Measurements from ENCODE around the gene PODXL. TPM values are rescaled to one million over a fixed set of nuclear protein-coding genes. Genes with fewer than 3 reads are reported as not detected.
"Not testable (repeated sequence)": the region's sequence is repeated elsewhere in the genome, so short reads cannot be mapped to it uniquely, and the experiment has no call there.

Gene PODXL
- total RNA-seq, 4 donors from 2014 or later, result 24.5 to 40.3 (median 31.3) TPM

GRCh38 chr7:131507592-131508331 lies 48.7 kb downstream of the PODXL start:
- intact Hi-C loops (cut with DNase I), result loop anchor here (1.0 kb wide), 1 partner anchor 148 kb away; no protein-coding TSS in a partner anchor
- Histone ChIP-seq H3K9me3 (no peaks in the 10 kb centered on the region), H3K4me3 (peak overlapping the region in 1 of 4 donors; percentile 5), H3K4me1 (peaks cover 31 to 46% (median 44%) of the 10 kb centered on the region in 4 donors), H3K27me3 (no peaks in the 10 kb centered on the region), H3K36me3 (peaks cover 0 to 85% (median 12%) of the 10 kb centered on the region in 4 donors), H3K27ac (replicated peaks in 1 of 4) (peak overlapping the region in 1 of 4 donors; percentile 7)
- WGBS, result 18% methylated on average over 14 of the region's 14 CpGs
- TF ChIP-seq POLR2A (IDR thresholded peaks at IDR 0.05; ENCODE audit: low read depth) (no peak), POLR2AphosphoS5 (IDR thresholded peaks at IDR 0.05) (peak in 1 of 2 donors; percentile 46)
- TF ChIP-seq, protein P1, sequence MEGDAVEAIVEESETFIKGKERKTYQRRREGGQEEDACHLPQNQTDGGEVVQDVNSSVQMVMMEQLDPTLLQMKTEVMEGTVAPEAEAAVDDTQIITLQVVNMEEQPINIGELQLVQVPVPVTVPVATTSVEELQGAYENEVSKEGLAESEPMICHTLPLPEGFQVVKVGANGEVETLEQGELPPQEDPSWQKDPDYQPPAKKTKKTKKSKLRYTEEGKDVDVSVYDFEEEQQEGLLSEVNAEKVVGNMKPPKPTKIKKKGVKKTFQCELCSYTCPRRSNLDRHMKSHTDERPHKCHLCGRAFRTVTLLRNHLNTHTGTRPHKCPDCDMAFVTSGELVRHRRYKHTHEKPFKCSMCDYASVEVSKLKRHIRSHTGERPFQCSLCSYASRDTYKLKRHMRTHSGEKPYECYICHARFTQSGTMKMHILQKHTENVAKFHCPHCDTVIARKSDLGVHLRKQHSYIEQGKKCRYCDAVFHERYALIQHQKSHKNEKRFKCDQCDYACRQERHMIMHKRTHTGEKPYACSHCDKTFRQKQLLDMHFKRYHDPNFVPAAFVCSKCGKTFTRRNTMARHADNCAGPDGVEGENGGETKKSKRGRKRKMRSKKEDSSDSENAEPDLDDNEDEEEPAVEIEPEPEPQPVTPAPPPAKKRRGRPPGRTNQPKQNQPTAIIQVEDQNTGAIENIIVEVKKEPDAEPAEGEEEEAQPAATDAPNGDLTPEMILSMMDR (IDR thresholded peaks at IDR 0.05), result peak; percentile 87 to 95 (median 92)
- DNase-seq (ENCODE audit: extremely low spot score), result peak; percentile 95

DNA sequence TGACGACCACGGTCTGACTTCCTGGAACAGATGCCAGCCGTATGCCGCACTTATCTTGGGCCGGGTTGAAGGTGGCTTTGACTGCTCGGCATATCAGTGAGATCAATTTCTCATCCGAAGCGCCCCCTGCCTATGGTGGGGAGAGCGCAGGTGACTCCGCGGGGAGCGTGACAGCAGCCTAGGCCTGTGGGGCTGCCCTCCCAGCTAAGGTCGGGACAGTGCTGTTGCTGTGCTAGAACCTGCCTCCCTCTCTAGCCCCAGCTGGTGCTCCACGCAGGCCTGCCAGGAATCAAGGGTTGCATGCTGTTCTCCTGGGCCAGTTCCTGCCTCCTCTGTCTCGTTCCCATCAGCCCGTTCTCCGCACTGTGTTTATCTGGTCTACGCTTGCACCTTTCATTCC lies 49.8 kb downstream of the PODXL start:
- no peak for TF ChIP-seq EP300 (IDR thresholded peaks at IDR 0.05)
- TF ChIP-seq POLR2AphosphoS5 (IDR thresholded peaks at IDR 0.05), result no peak
- H3K4me3 ChIP-seq, result no peak overlapping the region
- DNase-seq (ENCODE audit: extremely low spot score), result no peak
- peaks cover 29 to 46% (median 43%) of the 10 kb centered on the region in 4 donors for H3K4me1 ChIP-seq
- no peaks in the 10 kb centered on the region for H3K9me3 ChIP-seq
- H3K27ac ChIP-seq (replicated peaks in 1 of 4), result no peak overlapping the region
- H3K27me3 ChIP-seq, result no peaks in the 10 kb centered on the region
- peaks cover 0 to 95% (median 12%) of the 10 kb centered on the region in 4 donors for H3K36me3 ChIP-seq
- intact Hi-C loops (cut with DNase I), result no loop called here
- 85% methylated on average over 18 of the region's 18 CpGs for WGBS

GRCh38 chr7:131505636-131506557 lies 50.5 kb downstream of the PODXL start:
- WGBS, result 91% methylated on average over 25 of the region's 30 CpGs
- DNase-seq (ENCODE audit: extremely low spot score), result no peak
- H3K27me3 ChIP-seq, result no peaks in the 10 kb centered on the region
- intact Hi-C loops (cut with DNase I), result no loop called here
- H3K9me3 ChIP-seq, result no peaks in the 10 kb centered on the region
- no peak overlapping the region for H3K4me3 ChIP-seq
- peaks cover 0 to 92% (median 11%) of the 10 kb centered on the region in 4 donors for H3K36me3 ChIP-seq
- TF ChIP-seq, protein P1 (IDR thresholded peaks at IDR 0.05), result no peak
- no peak for TF ChIP-seq POLR2A (IDR thresholded peaks at IDR 0.05; ENCODE audit: low read depth)
- TF ChIP-seq POLR2AphosphoS5 (IDR thresholded peaks at IDR 0.05), result no peak
- TF ChIP-seq EP300 (IDR thresholded peaks at IDR 0.05), result no peak
- H3K4me1 ChIP-seq, result peaks cover 29 to 44% (median 42%) of the 10 kb centered on the region in 4 donors
- no peak overlapping the region for H3K27ac ChIP-seq (replicated peaks in 1 of 4)

DNA sequence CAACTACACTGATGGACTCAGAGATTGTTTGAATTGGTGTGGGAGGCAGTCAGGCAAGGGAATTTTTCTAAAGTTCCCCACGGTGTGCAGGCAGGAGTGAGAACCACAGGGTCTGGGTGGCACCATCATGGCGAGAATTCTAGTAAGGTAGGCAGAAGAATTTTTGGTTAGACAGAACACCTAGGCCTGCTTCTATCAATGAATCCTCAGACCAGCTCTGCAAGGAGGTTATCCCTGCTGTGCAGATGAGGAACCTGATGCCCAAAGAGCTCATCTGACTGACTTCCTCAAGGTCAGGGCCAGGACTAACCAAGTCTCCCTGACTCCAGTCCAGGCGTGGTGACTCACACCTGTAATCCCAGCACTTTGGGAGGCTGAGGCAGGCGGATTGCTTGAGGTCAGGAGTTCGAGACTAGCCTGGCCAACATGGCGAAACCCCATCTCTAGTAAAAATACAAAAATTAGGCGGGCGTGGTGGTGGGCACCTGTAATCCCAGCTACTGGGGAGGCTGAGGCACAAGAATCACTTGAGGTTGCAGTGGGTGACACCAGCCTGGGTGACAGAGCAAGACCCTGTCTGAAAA lies 51.3 kb downstream of the PODXL start:
- 97% methylated on average over 6 of the region's 8 CpGs for WGBS
- H3K9me3 ChIP-seq; DNase-seq (ENCODE audit: extremely low spot score); H3K27me3 ChIP-seq; H3K4me3 ChIP-seq; intact Hi-C loops (cut with DNase I); H3K27ac ChIP-seq (replicated peaks in 1 of 4): not testable (repeated sequence)
- peaks cover 0 to 92% (median 10%) of the 10 kb centered on the region in 4 donors for H3K36me3 ChIP-seq
- peaks cover 29 to 44% (median 42%) of the 10 kb centered on the region in 4 donors for H3K4me1 ChIP-seq

- Histone ChIP-seq H3K27me3 (no peaks in the 10 kb centered on the region), H3K4me1 (peaks cover 29 to 44% (median 42%) of the 10 kb centered on the region in 4 donors), H3K9me3 (no peaks in the 10 kb centered on the region), H3K27ac (replicated peaks in 1 of 4) (no peak overlapping the region), H3K36me3 (peaks cover 0 to 92% (median 9%) of the 10 kb centered on the region in 4 donors), H3K4me3 (no peak overlapping the region)
- WGBS, result 87% methylated on average over 13 of the region's 14 CpGs
- intact Hi-C loops (cut with DNase I), result no loop called here
- no peak for TF ChIP-seq POLR2AphosphoS5 (IDR thresholded peaks at IDR 0.05)
- TF ChIP-seq EP300 (IDR thresholded peaks at IDR 0.05), result no peak
- no peak for TF ChIP-seq POLR2A (IDR thresholded peaks at IDR 0.05; ENCODE audit: low read depth)
- TF ChIP-seq, protein P1 (IDR thresholded peaks at IDR 0.05), result no peak
- DNase-seq (ENCODE audit: extremely low spot score), result no peak
These were observed 52.1 kb downstream of the PODXL start for GRCh38 chr7:131504157-131504899.

Data from esophagus muscularis mucosa (tissue), 4 donors.